GM23338 (cell line): ENCODE measurements around the gene NAA25. TPM values are rescaled to one million over a fixed set of nuclear protein-coding genes. Genes with fewer than 3 reads are reported as not detected.

ENCODE experiments used
- ATAC-seq: fragments of 200-7000 bp; cut with Tn5 transposase; 3 replicates; pipeline ENCODE4 v1.9.1; 2020
- DNase-seq: peaks from one replicate; pipeline ENCODE4 v3.0.0-alpha.2; 2015; ENCODE audit warnings: low spot score
- H2AFZ ChIP-seq: fragments of 200-600 bp; sonication (generic); 2 replicates; pipeline ENCODE4 v1.8.0; 2016; ENCODE audit warnings: antibody characterized with exemption, mild to moderate bottlenecking, moderate library complexity
- H3F3A ChIP-seq: fragments of 200-600 bp; sonication (generic); replicated peaks from 2 replicates; pipeline ENCODE4 v1.8.0; 2017; ENCODE audit warnings: antibody characterized with exemption, mixed run types, low read depth
- H3K27ac ChIP-seq: fragments of 200-600 bp; sonication (generic); 2 replicates; pipeline ENCODE4 v1.6.1; 2016; ENCODE audit warnings: low read depth
- H3K27me3 ChIP-seq: fragments of 200-600 bp; sonication (generic); 2 replicates; pipeline ENCODE4 v1.8.0; 2016; ENCODE audit warnings: mild to moderate bottlenecking, mixed run types, moderate library complexity; ENCODE audit not compliant: insufficient read depth
- H3K36me3 ChIP-seq: fragments of 200-600 bp; sonication (generic); 2 replicates; pipeline ENCODE4 v1.8.0; 2016; ENCODE audit warnings: mild to moderate bottlenecking; ENCODE audit not compliant: insufficient read depth
- H3K4me1 ChIP-seq: fragments of 200-600 bp; sonication (generic); 2 replicates; pipeline ENCODE4 v1.8.0; 2016; ENCODE audit warnings: mild to moderate bottlenecking, moderate library complexity; ENCODE audit not compliant: insufficient read depth
- H3K4me2 ChIP-seq: fragments of 200-600 bp; sonication (generic); 2 replicates; pipeline ENCODE4 v1.7.1; 2017; ENCODE audit warnings: mixed run types
- H3K4me3 ChIP-seq: fragments of 200-600 bp; sonication (generic); 2 replicates; pipeline ENCODE4 v1.6.1; 2016; ENCODE audit warnings: mixed run types
- H3K79me2 ChIP-seq: fragments of 200-600 bp; sonication (generic); replicated peaks from 2 replicates; pipeline ENCODE4 v1.8.0; 2017; ENCODE audit warnings: mild to moderate bottlenecking; ENCODE audit not compliant: insufficient read depth
- H3K9me2 ChIP-seq: fragments of 200-600 bp; sonication (generic); 2 replicates; pipeline ENCODE4 v1.8.0; 2017; ENCODE audit not compliant: insufficient read depth
- H4K20me1 ChIP-seq: fragments of 200-600 bp; sonication (generic); replicated peaks from 2 replicates; pipeline ENCODE4 v1.8.0; 2017; ENCODE audit warnings: mild to moderate bottlenecking; ENCODE audit not compliant: insufficient read depth
- H3K27ac Mint-ChIP-seq: 2 replicates; pipeline ENCODE4 v1.8.0; 2020; ENCODE audit warnings: inconsistent platforms, mild to moderate bottlenecking, moderate library complexity, mixed read lengths
- H3K27me3 Mint-ChIP-seq: 3 replicates; pipeline ENCODE4 v1.8.0; 2022; ENCODE audit warnings: low read depth, mild to moderate bottlenecking, moderate library complexity, mixed read lengths, inconsistent platforms; ENCODE audit not compliant: insufficient read depth, poor library complexity
- H3K36me3 Mint-ChIP-seq: 3 replicates; pipeline ENCODE4 v1.8.0; 2021; ENCODE audit warnings: low read depth, mild to moderate bottlenecking, inconsistent platforms, moderate library complexity, mixed read lengths
- H3K4me1 Mint-ChIP-seq: 3 replicates; pipeline ENCODE4 v1.8.0; 2020; ENCODE audit warnings: mild to moderate bottlenecking, inconsistent platforms, mixed read lengths
- H3K4me3 Mint-ChIP-seq: 3 replicates; pipeline ENCODE4 v1.8.0; 2021; ENCODE audit warnings: moderate library complexity, mild to moderate bottlenecking, inconsistent platforms, mixed read lengths
- H3K9me3 Mint-ChIP-seq: 3 replicates; pipeline ENCODE4 v1.8.0; 2020; ENCODE audit warnings: moderate library complexity, mild to moderate bottlenecking, inconsistent platforms, mixed read lengths
- CREB1 ChIP-seq: fragments of 250-450 bp; sonication (Bioruptor Pico); IDR thresholded peaks from 2 replicates; pipeline ENCODE4 v1.5.0; 2020; ENCODE audit warnings: low read depth, mild to moderate bottlenecking, moderate library complexity
- EZH2 ChIP-seq: fragments of 200-600 bp; sonication (generic); IDR thresholded peaks from one replicate; pipeline ENCODE4 v1.8.0; 2017; ENCODE audit warnings: antibody characterized with exemption, mild to moderate bottlenecking, low read depth; ENCODE audit not compliant: unreplicated experiment
- EZH2phosphoT487 ChIP-seq: fragments of 200-600 bp; sonication (generic); IDR thresholded peaks from one replicate; pipeline ENCODE4 v1.8.1; 2018; ENCODE audit warnings: antibody characterized with exemption; ENCODE audit not compliant: unreplicated experiment
- JUNB ChIP-seq: IDR thresholded peaks from one replicate; pipeline ENCODE4 v1.6.1; 2016; ENCODE audit warnings: antibody characterized with exemption; ENCODE audit not compliant: unreplicated experiment
- NANOG ChIP-seq: IDR thresholded peaks from 2 replicates; pipeline ENCODE4 v1.6.1; 2016; ENCODE audit warnings: antibody characterized with exemption, borderline replicate concordance
- POLR2AphosphoS5 ChIP-seq: IDR thresholded peaks from 2 replicates; pipeline ENCODE4 v1.6.1; 2016; ENCODE audit warnings: antibody characterized with exemption, low read depth
- STAT1 ChIP-seq: IDR thresholded peaks from one replicate; pipeline ENCODE4 v1.6.1; 2016; ENCODE audit warnings: antibody characterized with exemption; ENCODE audit not compliant: unreplicated experiment
- ZNF114 ChIP-seq: fragments of 250-450 bp; sonication (Bioruptor Pico); IDR thresholded peaks from 2 replicates; pipeline ENCODE4 v1.5.0; 2020; ENCODE audit warnings: mild to moderate bottlenecking, moderate library complexity
- ZNF331 ChIP-seq: fragments of 250-450 bp; sonication (Bioruptor Pico); IDR thresholded peaks from 2 replicates; pipeline ENCODE4 v1.5.0; 2020; ENCODE audit warnings: low read depth, mild to moderate bottlenecking, moderate library complexity
- polyA plus RNA-seq: library from polyadenylated mRNA; unstranded; fragments of >200 nt; fragmentation: Nextera tagmentation; extraction: Ambion mirVana; gene quantifications from 2 replicates; pipeline ENCODE4 v1.2.1, GENCODE V29; 2016
- total RNA-seq: library from RNA; depleted of rRNA; stranded (reverse); fragments of >200 nt; shearing (Covaris generic); gene quantifications from 2 replicates; pipeline ENCODE4 v1.2.3, GENCODE V29; 2014
- TF ChIP-seq, protein P1 (sequence below), 2 experiments: fragments of 200-600 bp in 1 of 2; sonication (generic) in 1 of 2; conservative IDR thresholded peaks; 2 replicates each; pipeline versions ENCODE4 v1.5.1 to v1.6.1; 2016 to 2017; ENCODE audit warnings: antibody characterized with exemption in 2 of 2, low read depth in 2 of 2, mild to moderate bottlenecking in 2 of 2, moderate library complexity in 1 of 2
- TF ChIP-seq, protein P2 (sequence below): fragments of 250-450 bp; sonication (Bioruptor Pico); IDR thresholded peaks from 2 replicates; pipeline ENCODE4 v1.5.0; 2020; ENCODE audit warnings: mild to moderate bottlenecking, moderate library complexity
- TF ChIP-seq, protein P3 (sequence below): IDR thresholded peaks from 2 replicates; pipeline ENCODE4 v1.6.1; 2016; ENCODE audit warnings: antibody characterized with exemption
- TF ChIP-seq, protein P4 (sequence below): IDR thresholded peaks from one replicate; pipeline ENCODE4 v1.6.1; 2018; ENCODE audit warnings: antibody characterized with exemption; ENCODE audit not compliant: unreplicated experiment

Gene NAA25
- total and polyA plus RNA-seq, 2 experiments from 2014 or later: 49.0 to 55.1 TPM

DNA sequence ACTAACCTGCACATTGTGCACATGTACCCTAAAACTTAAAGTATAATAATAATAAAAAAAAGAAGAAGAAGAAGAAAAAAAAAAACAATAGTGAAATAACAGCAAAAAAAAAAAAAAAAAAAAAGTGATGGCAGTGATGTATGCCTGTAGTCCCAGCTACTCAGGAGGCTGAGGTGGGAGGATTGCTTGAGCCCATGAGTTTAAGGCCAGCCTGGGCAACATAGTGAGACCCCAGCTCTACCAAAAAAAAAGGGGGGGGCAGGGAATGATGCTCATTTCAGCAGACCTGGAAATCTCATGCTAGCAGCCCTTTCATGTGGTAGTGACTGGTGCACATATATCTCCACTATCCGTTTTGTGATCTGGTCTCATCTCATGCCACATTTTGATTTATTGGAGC is 37.5 kb upstream of the NAA25 start:
- Histone ChIP-seq H4K20me1 (0 out of 2 replicates have a peak, but pooled peaks cover 6% of the 10 kb centered on the region), H3K36me3 (peaks cover 39% of the 10 kb centered on the region), H3K9me2 (no peaks in the 10 kb centered on the region), H3K27me3 (no peaks in the 10 kb centered on the region), H3K4me1 (no peaks in the 10 kb centered on the region), H3F3A (no peaks in the 10 kb centered on the region), H3K79me2 (no peaks in the 10 kb centered on the region), H3K4me2 (no peak overlapping the region), H3K4me3 (no peak overlapping the region), H3K27ac (no peak overlapping the region), H2AFZ (no peak overlapping the region)
- Mint-ChIP-seq H3K4me1 (no peaks in the 10 kb centered on the region), H3K36me3 (peaks cover 40% of the 10 kb centered on the region; the same call in 2 of the 3 replicates), H3K4me3 (no peak overlapping the region), H3K9me3 (no peaks in the 10 kb centered on the region), H3K27ac (no peak overlapping the region), H3K27me3 (no peaks in the 10 kb centered on the region)
- ATAC-seq (no peak), DNase-seq (no peak)
- TF ChIP-seq STAT1 (no peak), ZNF114 (CRISPR knock-in tag) (no peak), NANOG (no peak), CREB1 (CRISPR knock-in tag) (no peak), EZH2phosphoT487 (no peak), POLR2AphosphoS5 (no peak), EZH2 (no peak), JUNB (no peak), ZNF331 (CRISPR knock-in tag) (no peak)
- TF ChIP-seq, protein P1, sequence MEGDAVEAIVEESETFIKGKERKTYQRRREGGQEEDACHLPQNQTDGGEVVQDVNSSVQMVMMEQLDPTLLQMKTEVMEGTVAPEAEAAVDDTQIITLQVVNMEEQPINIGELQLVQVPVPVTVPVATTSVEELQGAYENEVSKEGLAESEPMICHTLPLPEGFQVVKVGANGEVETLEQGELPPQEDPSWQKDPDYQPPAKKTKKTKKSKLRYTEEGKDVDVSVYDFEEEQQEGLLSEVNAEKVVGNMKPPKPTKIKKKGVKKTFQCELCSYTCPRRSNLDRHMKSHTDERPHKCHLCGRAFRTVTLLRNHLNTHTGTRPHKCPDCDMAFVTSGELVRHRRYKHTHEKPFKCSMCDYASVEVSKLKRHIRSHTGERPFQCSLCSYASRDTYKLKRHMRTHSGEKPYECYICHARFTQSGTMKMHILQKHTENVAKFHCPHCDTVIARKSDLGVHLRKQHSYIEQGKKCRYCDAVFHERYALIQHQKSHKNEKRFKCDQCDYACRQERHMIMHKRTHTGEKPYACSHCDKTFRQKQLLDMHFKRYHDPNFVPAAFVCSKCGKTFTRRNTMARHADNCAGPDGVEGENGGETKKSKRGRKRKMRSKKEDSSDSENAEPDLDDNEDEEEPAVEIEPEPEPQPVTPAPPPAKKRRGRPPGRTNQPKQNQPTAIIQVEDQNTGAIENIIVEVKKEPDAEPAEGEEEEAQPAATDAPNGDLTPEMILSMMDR (conservative IDR thresholded peaks at IDR 0.05; ENCODE audit: low read depth in 2 of 2): no peak
- TF ChIP-seq, protein P2, sequence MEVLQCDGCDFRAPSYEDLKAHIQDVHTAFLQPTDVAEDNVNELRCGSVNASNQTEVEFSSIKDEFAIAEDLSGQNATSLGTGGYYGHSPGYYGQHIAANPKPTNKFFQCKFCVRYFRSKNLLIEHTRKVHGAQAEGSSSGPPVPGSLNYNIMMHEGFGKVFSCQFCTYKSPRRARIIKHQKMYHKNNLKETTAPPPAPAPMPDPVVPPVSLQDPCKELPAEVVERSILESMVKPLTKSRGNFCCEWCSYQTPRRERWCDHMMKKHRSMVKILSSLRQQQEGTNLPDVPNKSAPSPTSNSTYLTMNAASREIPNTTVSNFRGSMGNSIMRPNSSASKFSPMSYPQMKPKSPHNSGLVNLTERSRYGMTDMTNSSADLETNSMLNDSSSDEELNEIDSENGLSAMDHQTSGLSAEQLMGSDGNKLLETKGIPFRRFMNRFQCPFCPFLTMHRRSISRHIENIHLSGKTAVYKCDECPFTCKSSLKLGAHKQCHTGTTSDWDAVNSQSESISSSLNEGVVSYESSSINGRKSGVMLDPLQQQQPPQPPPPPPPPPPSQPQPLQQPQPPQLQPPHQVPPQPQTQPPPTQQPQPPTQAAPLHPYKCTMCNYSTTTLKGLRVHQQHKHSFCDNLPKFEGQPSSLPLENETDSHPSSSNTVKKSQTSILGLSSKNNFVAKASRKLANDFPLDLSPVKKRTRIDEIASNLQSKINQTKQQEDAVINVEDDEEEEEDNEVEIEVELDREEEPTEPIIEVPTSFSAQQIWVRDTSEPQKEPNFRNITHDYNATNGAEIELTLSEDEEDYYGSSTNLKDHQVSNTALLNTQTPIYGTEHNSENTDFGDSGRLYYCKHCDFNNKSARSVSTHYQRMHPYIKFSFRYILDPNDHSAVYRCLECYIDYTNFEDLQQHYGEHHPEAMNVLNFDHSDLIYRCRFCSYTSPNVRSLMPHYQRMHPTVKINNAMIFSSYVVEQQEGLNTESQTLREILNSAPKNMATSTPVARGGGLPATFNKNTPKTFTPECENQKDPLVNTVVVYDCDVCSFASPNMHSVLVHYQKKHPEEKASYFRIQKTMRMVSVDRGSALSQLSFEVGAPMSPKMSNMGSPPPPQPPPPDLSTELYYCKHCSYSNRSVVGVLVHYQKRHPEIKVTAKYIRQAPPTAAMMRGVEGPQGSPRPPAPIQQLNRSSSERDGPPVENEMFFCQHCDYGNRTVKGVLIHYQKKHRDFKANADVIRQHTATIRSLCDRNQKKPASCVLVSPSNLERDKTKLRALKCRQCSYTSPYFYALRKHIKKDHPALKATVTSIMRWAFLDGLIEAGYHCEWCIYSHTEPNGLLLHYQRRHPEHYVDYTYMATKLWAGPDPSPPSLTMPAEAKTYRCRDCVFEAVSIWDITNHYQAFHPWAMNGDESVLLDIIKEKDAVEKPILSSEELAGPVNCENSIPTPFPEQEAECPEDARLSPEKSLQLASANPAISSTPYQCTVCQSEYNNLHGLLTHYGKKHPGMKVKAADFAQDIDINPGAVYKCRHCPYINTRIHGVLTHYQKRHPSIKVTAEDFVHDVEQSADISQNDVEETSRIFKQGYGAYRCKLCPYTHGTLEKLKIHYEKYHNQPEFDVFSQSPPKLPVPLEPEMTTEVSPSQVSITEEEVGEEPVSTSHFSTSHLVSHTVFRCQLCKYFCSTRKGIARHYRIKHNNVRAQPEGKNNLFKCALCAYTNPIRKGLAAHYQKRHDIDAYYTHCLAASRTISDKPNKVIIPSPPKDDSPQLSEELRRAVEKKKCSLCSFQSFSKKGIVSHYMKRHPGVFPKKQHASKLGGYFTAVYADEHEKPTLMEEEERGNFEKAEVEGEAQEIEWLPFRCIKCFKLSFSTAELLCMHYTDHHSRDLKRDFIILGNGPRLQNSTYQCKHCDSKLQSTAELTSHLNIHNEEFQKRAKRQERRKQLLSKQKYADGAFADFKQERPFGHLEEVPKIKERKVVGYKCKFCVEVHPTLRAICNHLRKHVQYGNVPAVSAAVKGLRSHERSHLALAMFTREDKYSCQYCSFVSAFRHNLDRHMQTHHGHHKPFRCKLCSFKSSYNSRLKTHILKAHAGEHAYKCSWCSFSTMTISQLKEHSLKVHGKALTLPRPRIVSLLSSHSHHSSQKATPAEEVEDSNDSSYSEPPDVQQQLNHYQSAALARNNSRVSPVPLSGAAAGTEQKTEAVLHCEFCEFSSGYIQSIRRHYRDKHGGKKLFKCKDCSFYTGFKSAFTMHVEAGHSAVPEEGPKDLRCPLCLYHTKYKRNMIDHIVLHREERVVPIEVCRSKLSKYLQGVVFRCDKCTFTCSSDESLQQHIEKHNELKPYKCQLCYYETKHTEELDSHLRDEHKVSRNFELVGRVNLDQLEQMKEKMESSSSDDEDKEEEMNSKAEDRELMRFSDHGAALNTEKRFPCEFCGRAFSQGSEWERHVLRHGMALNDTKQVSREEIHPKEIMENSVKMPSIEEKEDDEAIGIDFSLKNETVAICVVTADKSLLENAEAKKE (CRISPR knock-in tag): no peak
- TF ChIP-seq, protein P3, sequence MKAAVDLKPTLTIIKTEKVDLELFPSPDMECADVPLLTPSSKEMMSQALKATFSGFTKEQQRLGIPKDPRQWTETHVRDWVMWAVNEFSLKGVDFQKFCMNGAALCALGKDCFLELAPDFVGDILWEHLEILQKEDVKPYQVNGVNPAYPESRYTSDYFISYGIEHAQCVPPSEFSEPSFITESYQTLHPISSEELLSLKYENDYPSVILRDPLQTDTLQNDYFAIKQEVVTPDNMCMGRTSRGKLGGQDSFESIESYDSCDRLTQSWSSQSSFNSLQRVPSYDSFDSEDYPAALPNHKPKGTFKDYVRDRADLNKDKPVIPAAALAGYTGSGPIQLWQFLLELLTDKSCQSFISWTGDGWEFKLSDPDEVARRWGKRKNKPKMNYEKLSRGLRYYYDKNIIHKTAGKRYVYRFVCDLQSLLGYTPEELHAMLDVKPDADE: no peak
- TF ChIP-seq, protein P4, sequence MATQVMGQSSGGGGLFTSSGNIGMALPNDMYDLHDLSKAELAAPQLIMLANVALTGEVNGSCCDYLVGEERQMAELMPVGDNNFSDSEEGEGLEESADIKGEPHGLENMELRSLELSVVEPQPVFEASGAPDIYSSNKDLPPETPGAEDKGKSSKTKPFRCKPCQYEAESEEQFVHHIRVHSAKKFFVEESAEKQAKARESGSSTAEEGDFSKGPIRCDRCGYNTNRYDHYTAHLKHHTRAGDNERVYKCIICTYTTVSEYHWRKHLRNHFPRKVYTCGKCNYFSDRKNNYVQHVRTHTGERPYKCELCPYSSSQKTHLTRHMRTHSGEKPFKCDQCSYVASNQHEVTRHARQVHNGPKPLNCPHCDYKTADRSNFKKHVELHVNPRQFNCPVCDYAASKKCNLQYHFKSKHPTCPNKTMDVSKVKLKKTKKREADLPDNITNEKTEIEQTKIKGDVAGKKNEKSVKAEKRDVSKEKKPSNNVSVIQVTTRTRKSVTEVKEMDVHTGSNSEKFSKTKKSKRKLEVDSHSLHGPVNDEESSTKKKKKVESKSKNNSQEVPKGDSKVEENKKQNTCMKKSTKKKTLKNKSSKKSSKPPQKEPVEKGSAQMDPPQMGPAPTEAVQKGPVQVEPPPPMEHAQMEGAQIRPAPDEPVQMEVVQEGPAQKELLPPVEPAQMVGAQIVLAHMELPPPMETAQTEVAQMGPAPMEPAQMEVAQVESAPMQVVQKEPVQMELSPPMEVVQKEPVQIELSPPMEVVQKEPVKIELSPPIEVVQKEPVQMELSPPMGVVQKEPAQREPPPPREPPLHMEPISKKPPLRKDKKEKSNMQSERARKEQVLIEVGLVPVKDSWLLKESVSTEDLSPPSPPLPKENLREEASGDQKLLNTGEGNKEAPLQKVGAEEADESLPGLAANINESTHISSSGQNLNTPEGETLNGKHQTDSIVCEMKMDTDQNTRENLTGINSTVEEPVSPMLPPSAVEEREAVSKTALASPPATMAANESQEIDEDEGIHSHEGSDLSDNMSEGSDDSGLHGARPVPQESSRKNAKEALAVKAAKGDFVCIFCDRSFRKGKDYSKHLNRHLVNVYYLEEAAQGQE: no peak
